ENCODE measurements around the gene DGLUCY. TPM values are rescaled to one million over a fixed set of nuclear protein-coding genes. Genes with fewer than 3 reads are reported as not detected.
"Not testable (repeated sequence)": the region's sequence is repeated elsewhere in the genome, so short reads cannot be mapped to it uniquely, and the experiment has no call there.

The DGLUCY gene
- total RNA-seq, 1 experiment from 2014 or later = 31.7 TPM

- no peak for DNase-seq (ENCODE audit: low spot score)
Measured at GRCh38 chr14:91108941-91109611, 4.8 kb upstream of the DGLUCY start.

DNA sequence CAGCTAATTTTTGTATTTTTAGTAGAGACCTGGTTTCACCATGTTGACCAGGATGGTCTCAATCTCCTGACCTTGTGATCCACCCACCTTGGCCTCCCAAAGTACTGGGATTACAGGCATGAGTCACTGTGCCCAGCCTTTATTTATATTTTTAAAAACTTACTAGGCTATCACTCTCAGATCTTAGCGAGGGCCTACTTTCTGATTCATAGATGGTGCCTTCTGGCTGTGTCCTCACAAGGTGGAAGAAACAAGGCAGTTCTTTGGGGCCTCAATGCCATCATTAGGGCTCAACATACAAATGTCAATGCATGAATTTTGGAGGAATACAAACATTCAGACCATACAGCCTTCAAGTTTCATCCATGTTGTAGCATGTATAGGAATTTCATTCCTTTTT lies 2.4 kb upstream of the DGLUCY start:
- no peak for DNase-seq (ENCODE audit: low spot score)

GRCh38 chr14:91112194-91112593 lies 1.7 kb upstream of the DGLUCY start:
- no peak for DNase-seq (ENCODE audit: low spot score)

- peak; percentile 64 for DNase-seq (ENCODE audit: low spot score)
Measured at GRCh38 chr14:91114079-91115065, 499 bp downstream of the DGLUCY start.

- DNase-seq (ENCODE audit: low spot score) = no peak
Measured at GRCh38 chr14:91115986-91116770, 2.3 kb downstream of the DGLUCY start.

- no peak for DNase-seq (ENCODE audit: low spot score)
Measured at GRCh38 chr14:91116913-91117588, 3.2 kb downstream of the DGLUCY start.

- DNase-seq (ENCODE audit: low spot score) = no peak
Measured at GRCh38 chr14:91117960-91118359, 4.1 kb downstream of the DGLUCY start.

DNA sequence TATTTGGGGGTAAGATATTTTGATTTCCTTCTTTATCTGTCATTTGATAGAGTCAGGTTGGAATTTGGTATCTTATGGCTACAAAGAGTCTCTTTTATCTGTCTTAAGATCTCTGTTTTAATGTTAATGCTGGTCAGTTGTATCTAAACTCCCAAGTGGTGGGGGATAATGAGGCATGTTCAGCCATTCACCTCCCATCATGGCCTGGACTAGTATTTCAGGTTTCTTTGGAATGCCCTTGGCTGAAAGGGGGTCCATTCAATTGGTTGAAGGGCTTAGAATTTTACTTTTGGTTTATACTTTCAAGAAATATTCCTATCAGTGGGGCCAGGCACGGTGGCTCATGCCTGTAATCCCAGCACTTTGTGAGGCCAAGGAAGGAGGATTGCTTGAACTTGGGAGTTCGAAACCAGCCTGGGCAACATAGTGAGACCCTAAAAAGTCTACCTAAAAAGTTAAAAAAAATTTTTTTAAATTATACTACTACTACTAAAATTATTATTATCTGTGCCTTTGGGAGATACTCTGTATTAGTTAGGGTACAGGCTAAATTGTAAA lies 4.7 kb downstream of the DGLUCY start:
- no peak for DNase-seq (ENCODE audit: low spot score)

DNA sequence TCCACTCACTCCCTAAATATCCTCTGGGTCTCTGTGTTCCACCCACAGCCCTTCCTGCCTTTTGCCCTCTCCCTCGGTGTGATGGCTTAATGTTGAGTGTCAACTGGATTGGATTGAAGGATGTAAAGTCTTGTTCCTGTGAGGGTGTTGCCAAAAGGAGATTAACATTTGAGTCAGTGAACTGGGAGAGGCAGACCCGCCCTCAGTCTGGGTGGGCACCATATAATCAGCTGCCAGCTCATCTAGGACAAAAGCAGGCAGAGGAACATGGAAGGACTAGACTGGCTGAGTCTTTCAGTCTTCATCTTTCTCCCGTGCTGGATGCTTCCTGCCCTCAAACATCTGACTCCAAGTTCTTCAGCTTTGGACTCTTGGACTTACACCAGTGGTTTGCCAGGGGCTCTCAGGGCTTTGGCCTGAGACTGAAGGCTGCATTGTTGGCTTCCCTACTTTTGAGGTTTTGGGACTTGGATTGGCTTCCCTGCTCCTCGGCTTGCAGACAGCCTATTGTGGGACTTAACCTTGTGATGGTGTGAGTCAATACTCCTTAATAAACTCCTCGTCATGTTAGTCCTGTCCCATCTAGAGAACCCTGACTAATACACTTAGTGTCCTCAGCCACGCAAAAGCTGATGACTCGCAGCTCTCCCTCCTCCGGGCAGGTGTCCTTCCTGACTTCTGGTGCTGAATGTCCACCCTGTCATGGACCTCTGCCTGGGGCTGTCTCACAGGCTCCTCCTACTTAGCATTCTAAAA lies 5.9 kb downstream of the DGLUCY start:
- peak; percentile 63 for DNase-seq (ENCODE audit: low spot score)

GRCh38 chr14:91123201-91123600 lies 9.3 kb downstream of the DGLUCY start:
- no peak for DNase-seq (ENCODE audit: low spot score)

- DNase-seq (ENCODE audit: low spot score) = not testable (repeated sequence)
Measured at GRCh38 chr14:91124406-91125270, 10.8 kb downstream of the DGLUCY start.

DNA sequence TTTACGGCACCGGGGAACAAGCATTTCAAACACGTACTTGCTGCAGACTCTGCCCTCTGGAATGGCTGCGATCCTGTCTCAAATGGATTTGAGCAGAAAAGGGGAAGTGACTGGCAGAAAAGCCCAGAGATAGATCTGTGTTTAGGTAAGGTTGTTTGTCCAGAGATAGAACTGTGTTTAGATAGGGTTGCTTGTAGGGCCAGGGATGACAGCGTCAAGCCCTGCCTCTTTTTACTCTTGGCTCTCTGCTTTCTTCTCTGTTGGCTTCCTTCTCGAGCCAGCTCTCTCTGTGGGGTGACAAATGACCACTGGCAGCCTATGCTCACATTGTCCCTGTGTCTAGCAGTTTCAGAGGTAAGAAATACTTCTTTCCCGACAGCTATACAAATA lies 11.4 kb downstream of the DGLUCY start:
- no peak for DNase-seq (ENCODE audit: low spot score)

DNA sequence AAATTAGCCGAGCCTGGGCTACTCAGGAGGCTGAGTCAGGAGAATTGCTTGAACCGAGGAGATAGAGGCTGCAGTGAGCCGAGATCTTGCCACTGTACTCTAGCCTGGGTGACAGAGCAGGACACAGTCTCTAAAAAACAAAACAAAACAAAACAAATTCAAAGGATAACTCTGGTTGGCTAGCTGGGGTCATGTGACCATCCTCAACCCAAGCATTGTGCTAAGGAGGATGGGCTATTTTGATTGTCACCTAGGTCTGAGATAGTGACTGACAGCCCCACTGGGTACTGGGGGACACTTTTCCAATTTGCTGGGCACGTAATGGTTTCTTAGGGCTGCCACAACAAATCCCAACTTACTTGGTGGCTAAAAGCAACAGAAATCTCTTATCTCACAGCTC lies 11.9 kb downstream of the DGLUCY start:
- no peak for DNase-seq (ENCODE audit: low spot score)

GRCh38 chr14:91126761-91127160 lies 12.9 kb downstream of the DGLUCY start:
- DNase-seq (ENCODE audit: low spot score) = no peak

DNA sequence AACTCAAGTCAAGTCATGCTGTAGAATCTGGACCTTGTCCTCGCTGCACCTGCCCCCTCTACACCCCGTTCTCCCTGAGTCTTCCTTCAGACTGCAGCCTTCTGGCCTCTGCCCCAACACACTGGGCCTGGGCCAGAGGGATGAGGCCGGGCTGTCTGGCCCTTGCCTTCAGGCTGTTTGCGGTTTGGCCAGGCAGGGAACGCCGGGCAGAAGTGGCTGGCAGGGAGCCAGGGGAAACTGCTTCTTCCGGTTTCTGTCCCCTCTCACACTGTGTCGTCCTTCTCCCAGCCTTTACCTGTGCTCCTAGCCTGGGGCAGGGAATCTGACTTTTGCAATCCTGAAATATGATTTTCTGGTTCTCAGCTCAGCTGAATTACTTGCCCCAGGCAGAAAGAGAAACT lies 13.5 kb downstream of the DGLUCY start:
- no peak for DNase-seq (ENCODE audit: low spot score)

DNA sequence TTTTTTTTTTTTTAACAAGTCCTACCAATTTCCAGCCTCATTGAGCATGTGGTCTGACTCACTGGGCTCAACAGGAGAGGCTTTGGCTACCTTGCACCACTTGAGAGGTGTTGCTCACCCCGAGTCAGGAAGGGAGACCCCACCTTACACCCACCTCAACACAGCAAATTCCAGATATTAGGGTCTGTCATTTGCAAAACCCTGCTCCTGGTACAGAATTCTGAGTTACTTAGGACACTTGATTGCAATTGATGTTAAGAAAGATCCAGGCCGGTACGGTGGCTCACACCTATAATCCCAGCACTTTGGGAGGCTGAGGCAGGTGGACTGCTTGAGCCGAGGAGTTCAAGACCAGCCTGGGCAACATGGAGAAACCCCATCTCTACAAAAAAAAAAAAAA lies 14.1 kb downstream of the DGLUCY start:
- DNase-seq (ENCODE audit: low spot score) = no peak

DNA sequence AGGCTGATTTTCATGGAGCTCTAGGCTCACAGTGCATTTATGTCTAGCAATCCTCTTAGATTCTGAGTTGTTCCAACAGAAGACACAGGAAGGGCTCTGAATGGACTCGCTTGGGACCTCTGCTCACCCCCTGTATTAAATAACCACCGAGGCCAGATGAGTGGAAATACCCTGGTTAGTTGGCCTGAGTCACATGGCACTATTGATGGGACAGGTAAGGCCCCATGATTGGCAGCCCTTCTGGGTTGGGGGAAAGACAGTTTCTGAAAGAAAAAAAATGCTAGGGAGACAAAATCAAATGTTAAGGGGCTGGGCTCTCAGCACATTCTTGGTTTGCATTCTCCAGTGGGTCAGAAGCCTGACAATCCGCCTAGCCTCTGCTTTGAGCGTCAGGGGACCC lies 14.8 kb downstream of the DGLUCY start:
- DNase-seq (ENCODE audit: low spot score) = no peak

DNA sequence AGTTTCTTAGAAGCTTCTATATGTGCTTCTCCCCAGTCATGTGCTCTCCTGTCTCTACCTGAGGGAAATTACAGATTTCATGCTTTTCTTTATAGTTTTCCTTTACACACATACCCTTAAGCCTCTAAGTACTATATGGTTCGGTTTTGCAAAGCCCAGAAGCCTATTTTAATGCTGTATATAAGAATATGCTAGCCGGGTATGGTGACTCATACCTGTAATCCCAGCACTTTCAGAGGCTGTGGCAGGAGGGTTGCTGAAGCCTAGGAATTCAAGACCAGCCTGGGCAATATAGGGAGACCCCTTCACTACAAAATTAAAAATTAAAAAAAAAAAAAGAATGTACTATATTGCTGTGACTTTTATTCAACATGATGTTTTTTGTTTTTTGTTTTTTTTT lies 15.4 kb downstream of the DGLUCY start:
- no peak for DNase-seq (ENCODE audit: low spot score)

GRCh38 chr14:91135039-91135438 lies 21.2 kb downstream of the DGLUCY start:
- DNase-seq (ENCODE audit: low spot score) = no peak
